Measurements from ENCODE around the gene MANF.

MANF gene

DNA sequence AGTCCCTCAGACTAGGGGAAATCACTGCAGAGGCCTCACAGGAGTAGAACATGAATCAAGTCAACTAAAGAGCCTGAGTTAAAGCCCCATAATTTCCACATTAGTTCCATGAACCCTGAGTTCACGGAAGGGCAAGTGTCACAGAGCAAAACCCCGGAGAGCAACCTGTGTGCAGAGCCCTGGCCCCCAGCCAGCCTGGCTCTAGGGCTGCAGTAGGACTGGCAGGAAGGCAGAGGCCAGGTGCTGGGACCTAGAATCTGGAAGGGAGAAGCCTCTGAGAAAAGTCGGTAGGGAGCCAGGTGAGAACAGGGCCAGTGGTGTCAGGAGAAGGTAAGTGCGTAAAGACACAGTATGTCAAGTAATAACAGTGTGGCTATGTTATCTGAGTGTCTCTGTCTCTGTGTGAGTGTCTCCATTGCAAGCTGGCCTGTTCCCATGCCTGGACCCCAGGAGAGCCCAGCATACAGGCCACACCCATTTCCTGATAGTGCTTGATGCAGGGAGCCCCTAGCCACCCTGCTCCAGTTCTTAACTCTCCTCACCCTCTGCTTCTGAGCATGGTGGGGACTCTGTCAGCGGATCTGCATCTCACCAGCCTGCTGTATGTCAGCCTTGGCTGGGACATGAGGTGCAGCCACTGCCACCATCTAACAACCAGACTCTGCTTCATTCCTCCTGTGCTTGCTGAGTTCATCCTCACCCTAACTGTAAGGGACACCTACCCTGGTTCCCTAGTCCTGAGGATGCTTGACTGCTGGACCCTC lies 11.3 kb upstream of the MANF start:
- H4K8ac ChIP-seq (ENCODE audit: low read depth, low read length) = no peak overlapping the region
- H3K4ac ChIP-seq (ENCODE audit: low read depth, low read length) = no peak overlapping the region
- H3K23ac ChIP-seq (ENCODE audit: low read length) = no peak overlapping the region
- H3K79me2 ChIP-seq (ENCODE audit: control insufficient read depth, insufficient read depth, low read length) = no peaks in the 10 kb centered on the region
- H3K4me1 ChIP-seq (ENCODE audit: control insufficient read depth, low read depth, low read length) = no peaks in the 10 kb centered on the region
- DNase-seq = no peak
- H3K56ac ChIP-seq (ENCODE audit: low read length) = no peak overlapping the region
- no peak overlapping the region for H2BK15ac ChIP-seq (replicated peaks; ENCODE audit: low read depth)
- H3K9ac ChIP-seq (ENCODE audit: low read length) = no peak overlapping the region
- no peak overlapping the region for H2BK120ac ChIP-seq (ENCODE audit: low read depth, low read length)
- H3K36me3 ChIP-seq (ENCODE audit: control insufficient read depth, insufficient read depth, low read length) = no peaks in the 10 kb centered on the region
- no peak overlapping the region for H2BK5ac ChIP-seq (ENCODE audit: low read length)
- no CpG with 5 or more reads among the region's 5 CpGs for WGBS (ENCODE audit: extremely low coverage, insufficient coverage, low lambda C conversion rate)
- no peaks in the 10 kb centered on the region for H3K27me3 ChIP-seq (ENCODE audit: insufficient read depth, low read length, poor library complexity)
- H4K5ac ChIP-seq (ENCODE audit: low read length) = no peak overlapping the region
- H3K4me3 ChIP-seq (ENCODE audit: low read length) = no peak overlapping the region
- no peaks in the 10 kb centered on the region for H3K79me1 ChIP-seq (ENCODE audit: low read length)
- no peak overlapping the region for H2AK5ac ChIP-seq (ENCODE audit: low read length)
- no peak overlapping the region for H3K18ac ChIP-seq (ENCODE audit: low read length)
- H3K4me2 ChIP-seq (ENCODE audit: low read length) = no peak overlapping the region
- no peak overlapping the region for H3K27ac ChIP-seq (ENCODE audit: low read depth, low read length)

DNA sequence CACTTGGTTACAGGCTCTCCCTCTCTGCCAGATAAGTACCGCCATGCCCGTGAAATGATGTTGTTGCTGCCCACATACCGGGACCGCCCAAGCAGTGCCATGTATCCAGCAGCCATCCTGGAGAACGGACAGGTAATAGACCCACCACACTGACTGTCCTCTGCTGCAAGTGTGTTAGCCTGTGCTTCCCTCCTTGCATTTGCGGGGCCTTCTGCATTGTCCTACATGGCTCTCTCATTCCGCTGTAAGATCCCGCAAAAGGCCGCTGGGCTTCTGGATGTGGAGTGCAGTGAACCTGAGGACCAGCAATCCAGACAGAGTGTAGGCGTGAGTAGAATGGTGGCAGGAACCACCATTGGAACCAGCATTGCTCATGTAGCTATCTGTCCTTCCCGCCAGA lies 10.6 kb upstream of the MANF start:
- Histone ChIP-seq H3K9ac (ENCODE audit: low read length) (no peak overlapping the region), H3K79me2 (ENCODE audit: control insufficient read depth, insufficient read depth, low read length) (no peaks in the 10 kb centered on the region), H3K56ac (ENCODE audit: low read length) (no peak overlapping the region), H3K4me1 (ENCODE audit: control insufficient read depth, low read depth, low read length) (no peaks in the 10 kb centered on the region), H3K27me3 (ENCODE audit: insufficient read depth, low read length, poor library complexity) (no peaks in the 10 kb centered on the region), H3K27ac (ENCODE audit: low read depth, low read length) (no peak overlapping the region), H4K5ac (ENCODE audit: low read length) (no peak overlapping the region), H2BK5ac (ENCODE audit: low read length) (no peak overlapping the region), H3K4me3 (ENCODE audit: low read length) (no peak overlapping the region), H3K23ac (ENCODE audit: low read length) (no peak overlapping the region), H2AK5ac (ENCODE audit: low read length) (no peak overlapping the region), H3K18ac (ENCODE audit: low read length) (no peak overlapping the region), H4K8ac (ENCODE audit: low read depth, low read length) (no peak overlapping the region), H3K4me2 (ENCODE audit: low read length) (no peak overlapping the region), H2BK120ac (ENCODE audit: low read depth, low read length) (no peak overlapping the region), H3K79me1 (ENCODE audit: low read length) (no peaks in the 10 kb centered on the region), H3K36me3 (ENCODE audit: control insufficient read depth, insufficient read depth, low read length) (no peaks in the 10 kb centered on the region), H2BK15ac (replicated peaks; ENCODE audit: low read depth) (no peak overlapping the region), H3K4ac (ENCODE audit: low read depth, low read length) (no peak overlapping the region)
- DNase-seq = no peak
- no CpG with 5 or more reads among the region's 11 CpGs for WGBS (ENCODE audit: extremely low coverage, insufficient coverage, low lambda C conversion rate)

DNA sequence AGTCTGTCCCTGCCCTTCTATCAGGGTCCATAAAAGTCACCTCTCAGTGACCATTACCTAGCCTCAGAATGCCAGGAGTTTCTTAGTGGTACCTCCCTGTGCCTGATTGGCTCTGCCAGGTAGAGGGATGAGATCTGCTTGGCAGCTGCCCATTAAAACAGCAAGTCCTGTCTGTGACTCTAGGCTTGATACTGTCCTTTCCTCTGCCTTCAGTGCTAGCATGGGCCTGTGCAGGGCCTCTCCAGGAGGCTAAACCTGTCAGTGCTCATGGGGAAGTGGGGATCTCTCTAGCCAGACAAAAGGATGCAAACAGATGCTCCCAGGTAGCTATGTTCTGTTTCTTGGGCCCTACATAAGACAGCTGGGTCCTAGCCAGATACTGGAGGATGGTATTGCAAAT lies 10.0 kb upstream of the MANF start:
- no peak overlapping the region for H4K5ac ChIP-seq (ENCODE audit: low read length)
- no peaks in the 10 kb centered on the region for H3K27me3 ChIP-seq (ENCODE audit: insufficient read depth, low read length, poor library complexity)
- H3K18ac ChIP-seq (ENCODE audit: low read length) = no peak overlapping the region
- no peaks in the 10 kb centered on the region for H3K79me2 ChIP-seq (ENCODE audit: control insufficient read depth, insufficient read depth, low read length)
- no peak overlapping the region for H4K8ac ChIP-seq (ENCODE audit: low read depth, low read length)
- no peak overlapping the region for H3K27ac ChIP-seq (ENCODE audit: low read depth, low read length)
- no peak overlapping the region for H2BK15ac ChIP-seq (replicated peaks; ENCODE audit: low read depth)
- H3K4me1 ChIP-seq (ENCODE audit: control insufficient read depth, low read depth, low read length) = no peaks in the 10 kb centered on the region
- H3K79me1 ChIP-seq (ENCODE audit: low read length) = no peaks in the 10 kb centered on the region
- no peak overlapping the region for H3K4me3 ChIP-seq (ENCODE audit: low read length)
- no peak overlapping the region for H2BK5ac ChIP-seq (ENCODE audit: low read length)
- H3K9ac ChIP-seq (ENCODE audit: low read length) = no peak overlapping the region
- H3K4me2 ChIP-seq (ENCODE audit: low read length) = no peak overlapping the region
- H3K23ac ChIP-seq (ENCODE audit: low read length) = no peak overlapping the region
- no peak overlapping the region for H2BK120ac ChIP-seq (ENCODE audit: low read depth, low read length)
- no peak overlapping the region for H3K56ac ChIP-seq (ENCODE audit: low read length)
- no peak overlapping the region for H3K4ac ChIP-seq (ENCODE audit: low read depth, low read length)
- no peak for DNase-seq
- no peaks in the 10 kb centered on the region for H3K36me3 ChIP-seq (ENCODE audit: control insufficient read depth, insufficient read depth, low read length)
- H2AK5ac ChIP-seq (ENCODE audit: low read length) = no peak overlapping the region

DNA sequence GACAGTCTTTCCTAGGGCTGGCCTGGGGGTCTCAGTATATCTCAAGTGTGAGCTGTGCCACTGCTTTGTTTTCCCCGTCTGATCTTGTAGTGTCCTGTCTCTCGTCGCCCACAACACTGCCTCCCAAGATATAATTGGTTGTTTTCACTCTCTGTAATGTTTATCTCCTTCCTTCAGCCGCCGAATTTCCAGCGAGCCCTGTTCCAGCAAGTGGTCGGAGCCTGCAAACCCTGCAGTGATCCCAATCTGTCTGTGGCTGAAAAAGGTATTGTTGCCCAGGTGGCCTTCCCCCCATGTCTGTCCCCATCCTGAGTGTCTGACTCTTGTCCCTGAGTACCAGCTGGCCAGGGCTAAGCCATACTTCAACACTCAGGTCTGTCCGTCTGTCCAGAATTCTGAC lies 9.5 kb upstream of the MANF start:
- Histone ChIP-seq H3K79me1 (ENCODE audit: low read length) (no peaks in the 10 kb centered on the region), H3K56ac (ENCODE audit: low read length) (no peak overlapping the region), H3K18ac (ENCODE audit: low read length) (no peak overlapping the region), H3K4ac (ENCODE audit: low read depth, low read length) (no peak overlapping the region), H2BK120ac (ENCODE audit: low read depth, low read length) (no peak overlapping the region), H2BK5ac (ENCODE audit: low read length) (no peak overlapping the region), H3K23ac (ENCODE audit: low read length) (no peak overlapping the region), H3K4me2 (ENCODE audit: low read length) (no peak overlapping the region), H2AK5ac (ENCODE audit: low read length) (no peak overlapping the region), H3K4me3 (ENCODE audit: low read length) (no peak overlapping the region), H3K27me3 (ENCODE audit: insufficient read depth, low read length, poor library complexity) (no peaks in the 10 kb centered on the region), H4K5ac (ENCODE audit: low read length) (no peak overlapping the region), H3K9ac (ENCODE audit: low read length) (no peak overlapping the region), H3K4me1 (ENCODE audit: control insufficient read depth, low read depth, low read length) (no peaks in the 10 kb centered on the region), H3K79me2 (ENCODE audit: control insufficient read depth, insufficient read depth, low read length) (no peaks in the 10 kb centered on the region), H2BK15ac (replicated peaks; ENCODE audit: low read depth) (no peak overlapping the region), H3K27ac (ENCODE audit: low read depth, low read length) (no peak overlapping the region), H4K8ac (ENCODE audit: low read depth, low read length) (no peak overlapping the region), H3K36me3 (ENCODE audit: control insufficient read depth, insufficient read depth, low read length) (no peaks in the 10 kb centered on the region)
- DNase-seq = no peak
- no CpG with 5 or more reads among the region's 8 CpGs for WGBS (ENCODE audit: extremely low coverage, insufficient coverage, low lambda C conversion rate)

DNA sequence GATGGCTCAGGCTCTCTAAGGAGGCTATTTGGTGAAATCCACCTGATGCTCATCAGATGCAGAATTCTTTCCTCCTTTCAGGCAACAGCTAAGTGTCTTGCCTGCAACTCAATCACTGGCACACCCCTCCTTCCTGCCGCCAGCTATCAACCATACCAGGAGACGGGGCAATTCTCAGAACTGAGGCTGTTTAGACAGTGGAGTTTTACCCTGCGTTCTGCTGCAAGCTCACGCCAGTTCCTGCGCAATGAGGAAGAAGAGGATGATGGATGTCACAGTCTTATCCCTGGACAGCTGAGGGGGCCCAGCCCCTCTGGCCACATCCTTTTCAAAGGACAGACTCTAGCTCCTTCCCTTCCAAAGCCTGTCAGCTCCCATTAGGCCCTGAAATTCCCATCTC lies 7.0 kb upstream of the MANF start:
- Histone ChIP-seq H3K27ac (ENCODE audit: low read depth, low read length) (no peak overlapping the region), H3K4me2 (ENCODE audit: low read length) (no peak overlapping the region), H2BK120ac (ENCODE audit: low read depth, low read length) (no peak overlapping the region), H3K79me1 (ENCODE audit: low read length) (no peaks in the 10 kb centered on the region), H4K8ac (ENCODE audit: low read depth, low read length) (no peak overlapping the region), H3K9ac (ENCODE audit: low read length) (no peak overlapping the region), H3K4me1 (ENCODE audit: control insufficient read depth, low read depth, low read length) (no peaks in the 10 kb centered on the region), H2BK5ac (ENCODE audit: low read length) (no peak overlapping the region), H2AK5ac (ENCODE audit: low read length) (no peak overlapping the region), H3K27me3 (ENCODE audit: insufficient read depth, low read length, poor library complexity) (no peaks in the 10 kb centered on the region), H2BK15ac (replicated peaks; ENCODE audit: low read depth) (no peak overlapping the region), H3K4me3 (ENCODE audit: low read length) (no peak overlapping the region), H3K56ac (ENCODE audit: low read length) (no peak overlapping the region), H3K18ac (ENCODE audit: low read length) (no peak overlapping the region), H4K5ac (ENCODE audit: low read length) (no peak overlapping the region), H3K4ac (ENCODE audit: low read depth, low read length) (no peak overlapping the region), H3K79me2 (ENCODE audit: control insufficient read depth, insufficient read depth, low read length) (no peaks in the 10 kb centered on the region), H3K36me3 (ENCODE audit: control insufficient read depth, insufficient read depth, low read length) (no peaks in the 10 kb centered on the region), H3K23ac (ENCODE audit: low read length) (no peak overlapping the region)
- no peak for DNase-seq
- WGBS (ENCODE audit: extremely low coverage, insufficient coverage, low lambda C conversion rate) = no CpG with 5 or more reads among the region's 5 CpGs

DNA sequence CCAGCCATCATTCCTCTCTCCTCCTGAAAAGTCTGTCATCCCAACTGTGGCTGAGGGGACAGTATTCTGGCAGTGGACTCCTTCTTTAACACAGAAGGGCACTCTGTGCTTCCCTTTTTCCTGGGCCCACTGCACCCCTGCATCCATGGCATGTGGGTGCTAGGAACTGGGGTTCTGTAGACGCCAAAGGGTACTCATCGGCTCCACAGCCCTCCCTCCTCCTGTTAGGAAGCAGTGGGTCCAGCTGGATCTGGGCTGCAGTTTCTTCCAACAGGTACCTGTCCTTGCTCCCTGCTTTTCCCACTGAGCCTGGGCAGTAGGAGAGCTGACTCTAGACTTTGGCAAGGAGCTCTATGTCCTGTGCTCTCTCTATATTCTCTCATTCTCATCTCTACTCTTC lies 6.4 kb upstream of the MANF start:
- Histone ChIP-seq H2BK5ac (ENCODE audit: low read length) (no peak overlapping the region), H3K27ac (ENCODE audit: low read depth, low read length) (no peak overlapping the region), H3K18ac (ENCODE audit: low read length) (no peak overlapping the region), H3K4me2 (ENCODE audit: low read length) (no peak overlapping the region), H2BK15ac (replicated peaks; ENCODE audit: low read depth) (no peak overlapping the region), H4K5ac (ENCODE audit: low read length) (no peak overlapping the region), H3K79me1 (ENCODE audit: low read length) (no peaks in the 10 kb centered on the region), H3K23ac (ENCODE audit: low read length) (no peak overlapping the region), H3K4me1 (ENCODE audit: control insufficient read depth, low read depth, low read length) (no peaks in the 10 kb centered on the region), H2BK120ac (ENCODE audit: low read depth, low read length) (no peak overlapping the region), H3K9ac (ENCODE audit: low read length) (no peak overlapping the region), H2AK5ac (ENCODE audit: low read length) (no peak overlapping the region), H3K4me3 (ENCODE audit: low read length) (no peak overlapping the region), H3K27me3 (ENCODE audit: insufficient read depth, low read length, poor library complexity) (no peaks in the 10 kb centered on the region), H3K36me3 (ENCODE audit: control insufficient read depth, insufficient read depth, low read length) (no peaks in the 10 kb centered on the region), H3K4ac (ENCODE audit: low read depth, low read length) (no peak overlapping the region), H3K56ac (ENCODE audit: low read length) (no peak overlapping the region), H4K8ac (ENCODE audit: low read depth, low read length) (no peak overlapping the region), H3K79me2 (ENCODE audit: control insufficient read depth, insufficient read depth, low read length) (no peaks in the 10 kb centered on the region)
- WGBS (ENCODE audit: extremely low coverage, insufficient coverage, low lambda C conversion rate) = no CpG with 5 or more reads among the region's 2 CpGs
- no peak for DNase-seq
